Measurements from ENCODE around the gene ITGA7.

DNA sequence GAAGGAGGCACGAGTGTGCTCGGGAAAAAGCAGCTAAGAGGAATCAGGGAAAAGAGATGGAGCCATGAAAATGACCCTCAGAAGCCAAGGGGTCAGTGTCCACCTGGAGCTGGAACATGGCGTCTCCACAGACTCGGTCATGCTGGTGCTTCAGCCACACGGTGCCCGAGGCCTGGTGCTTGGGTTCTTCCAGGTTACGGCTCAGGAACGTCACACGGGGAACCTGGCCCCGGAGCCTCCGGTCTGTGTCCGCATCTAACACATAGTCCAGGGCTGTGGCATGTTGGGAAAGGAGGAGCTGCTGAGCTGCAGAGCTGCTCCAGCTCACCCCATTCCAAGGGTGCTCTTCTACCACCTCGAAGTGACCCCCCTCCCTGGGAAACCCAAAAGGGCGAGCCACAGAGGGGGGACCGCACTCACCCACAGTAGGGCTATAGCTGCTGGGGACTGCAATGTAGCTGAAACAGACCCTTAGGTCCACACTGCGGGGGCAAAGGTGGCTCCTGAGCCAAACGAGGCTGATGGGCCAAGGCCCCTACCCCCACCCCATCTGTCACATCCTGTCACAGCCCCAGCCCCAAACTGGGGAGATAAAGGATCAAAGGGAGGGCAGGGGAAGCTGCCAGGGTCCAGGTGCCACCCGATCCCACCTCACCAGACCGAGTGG is 10.8 kb downstream of the ITGA7 start:
- TF ChIP-seq RARB (CRISPR knock-in tag; IDR thresholded peaks at IDR 0.05) (no peak), OSR1 (CRISPR knock-in tag; IDR thresholded peaks at IDR 0.05) (no peak), CSDC2 (CRISPR knock-in tag; IDR thresholded peaks at IDR 0.05) (no peak), ZFP30 (CRISPR knock-in tag; IDR thresholded peaks at IDR 0.05) (no peak)
- TF ChIP-seq, protein P1, sequence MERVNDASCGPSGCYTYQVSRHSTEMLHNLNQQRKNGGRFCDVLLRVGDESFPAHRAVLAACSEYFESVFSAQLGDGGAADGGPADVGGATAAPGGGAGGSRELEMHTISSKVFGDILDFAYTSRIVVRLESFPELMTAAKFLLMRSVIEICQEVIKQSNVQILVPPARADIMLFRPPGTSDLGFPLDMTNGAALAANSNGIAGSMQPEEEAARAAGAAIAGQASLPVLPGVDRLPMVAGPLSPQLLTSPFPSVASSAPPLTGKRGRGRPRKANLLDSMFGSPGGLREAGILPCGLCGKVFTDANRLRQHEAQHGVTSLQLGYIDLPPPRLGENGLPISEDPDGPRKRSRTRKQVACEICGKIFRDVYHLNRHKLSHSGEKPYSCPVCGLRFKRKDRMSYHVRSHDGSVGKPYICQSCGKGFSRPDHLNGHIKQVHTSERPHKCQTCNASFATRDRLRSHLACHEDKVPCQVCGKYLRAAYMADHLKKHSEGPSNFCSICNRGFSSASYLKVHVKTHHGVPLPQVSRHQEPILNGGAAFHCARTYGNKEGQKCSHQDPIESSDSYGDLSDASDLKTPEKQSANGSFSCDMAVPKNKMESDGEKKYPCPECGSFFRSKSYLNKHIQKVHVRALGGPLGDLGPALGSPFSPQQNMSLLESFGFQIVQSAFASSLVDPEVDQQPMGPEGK (CRISPR knock-in tag; IDR thresholded peaks at IDR 0.05; ENCODE audit: borderline replicate concordance), result no peak

Data from SK-N-SH treated with all-trans-retinoic acid at 6 μM for 48 hours (cell line).